Activated T-cell treated with anti-CD3 and anti-CD28 coated beads, Interleukin-2, amount 50 U/mL, for 4 hours (primary cell): Measurements from ENCODE around the gene BCORL1. TPM values are rescaled to one million over a fixed set of nuclear protein-coding genes. Genes with fewer than 3 reads are reported as not detected.

ENCODE experiments used
- ATAC-seq, 2 donors: fragments of 200-7000 bp; cut with Tn5 transposase; one replicate each; pipeline ENCODE4 v1.10.0; 2021
- DNase-seq: peaks from one replicate; pipeline ENCODE4 v3.0.0-alpha.2; 2020
- H3K27me3 Mint-ChIP-seq: one replicate; pipeline ENCODE4 v1.8.0; 2021; ENCODE audit warnings: low read depth, mixed read lengths
- H3K36me3 Mint-ChIP-seq: one replicate; pipeline ENCODE4 v1.8.0; 2022; ENCODE audit warnings: mixed read lengths; ENCODE audit not compliant: insufficient read depth
- H3K4me1 Mint-ChIP-seq: one replicate; pipeline ENCODE4 v1.8.0; 2021; ENCODE audit warnings: low read depth, mixed read lengths
- H3K4me3 Mint-ChIP-seq: one replicate; pipeline ENCODE4 v1.8.0; 2021; ENCODE audit warnings: mild to moderate bottlenecking, moderate library complexity, mixed read lengths
- H3K9me3 Mint-ChIP-seq: one replicate; pipeline ENCODE4 v1.8.0; 2021; ENCODE audit warnings: mixed read lengths
- total RNA-seq, 3 donors: library from RNA; stranded (reverse); gene quantifications; one replicate each; pipeline ENCODE4 v1.2.1, GENCODE V29; 2021

The BCORL1 gene
- total RNA-seq, 3 donors from 2014 or later, result 7.9 to 9.0 (median 8.8) TPM

DNA sequence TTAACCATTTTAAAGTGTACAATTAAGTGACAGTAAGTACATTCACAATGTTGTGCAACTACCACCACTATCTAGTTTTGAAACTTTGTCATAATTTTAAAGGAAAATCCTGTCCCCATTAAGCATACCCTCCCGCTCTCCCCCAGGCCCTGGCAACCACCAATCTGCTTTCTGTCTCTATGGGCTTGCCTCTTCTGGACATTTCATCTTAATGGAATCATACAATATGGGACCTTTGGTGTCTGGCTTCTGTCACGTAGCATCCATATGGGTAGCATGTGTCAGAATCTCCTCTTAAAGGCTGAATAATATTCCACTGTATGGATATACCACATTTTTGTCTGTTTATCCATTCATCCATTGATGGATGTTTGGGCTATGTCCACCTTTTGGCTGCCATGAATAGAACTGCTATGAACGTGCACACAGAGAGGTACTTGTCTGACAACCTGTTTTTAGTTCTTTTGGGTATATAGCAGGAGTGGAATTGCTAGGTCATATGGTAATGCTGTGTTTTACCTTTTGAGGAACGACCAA, 66.3 kb downstream of the BCORL1 start:
- ATAC-seq (no peak), DNase-seq (no peak)
- H3K36me3 Mint-ChIP-seq, result peaks cover 8% of the 10 kb centered on the region

GRCh38 chrX:130049821-130050220, 67.4 kb downstream of the BCORL1 start:
- Mint-ChIP-seq H3K36me3 (peaks cover 10% of the 10 kb centered on the region), H3K4me1 (no peaks in the 10 kb centered on the region), H3K9me3 (no peaks in the 10 kb centered on the region), H3K4me3 (no peak overlapping the region), H3K27me3 (no peaks in the 10 kb centered on the region)
- DNase-seq, result no peak
- no peak for ATAC-seq

More for the DNA sequence above, 66.3 kb downstream of the BCORL1 start:
- Mint-ChIP-seq H3K27me3 (no peaks in the 10 kb centered on the region), H3K4me1 (no peaks in the 10 kb centered on the region), H3K9me3 (no peaks in the 10 kb centered on the region), H3K4me3 (no peak overlapping the region)

- Mint-ChIP-seq H3K4me3 (no peak overlapping the region), H3K9me3 (no peaks in the 10 kb centered on the region), H3K4me1 (no peaks in the 10 kb centered on the region), H3K27me3 (no peaks in the 10 kb centered on the region), H3K36me3 (peaks cover 7% of the 10 kb centered on the region)
- DNase-seq, result no peak
- no peak for ATAC-seq
Measured at GRCh38 chrX:130051176-130051845, 68.9 kb downstream of the BCORL1 start.

GRCh38 chrX:130053236-130053635, 70.8 kb downstream of the BCORL1 start:
- no peak for ATAC-seq
- H3K9me3 Mint-ChIP-seq, result no peaks in the 10 kb centered on the region
- no peak for DNase-seq
- no peak overlapping the region for H3K4me3 Mint-ChIP-seq
- peaks cover 7% of the 10 kb centered on the region for H3K36me3 Mint-ChIP-seq
- no peaks in the 10 kb centered on the region for H3K4me1 Mint-ChIP-seq
- H3K27me3 Mint-ChIP-seq, result no peaks in the 10 kb centered on the region

- H3K27me3 Mint-ChIP-seq, result no peaks in the 10 kb centered on the region
- H3K36me3 Mint-ChIP-seq, result peaks cover 4% of the 10 kb centered on the region
- ATAC-seq (no peak), DNase-seq (no peak)
- no peaks in the 10 kb centered on the region for H3K9me3 Mint-ChIP-seq
- no peaks in the 10 kb centered on the region for H3K4me1 Mint-ChIP-seq
- no peak overlapping the region for H3K4me3 Mint-ChIP-seq
Measured at GRCh38 chrX:130055103-130055502, 72.7 kb downstream of the BCORL1 start.

- DNase-seq (no peak), ATAC-seq (no peak)
- H3K4me3 Mint-ChIP-seq, result no peak overlapping the region
- no peaks in the 10 kb centered on the region for H3K4me1 Mint-ChIP-seq
- H3K9me3 Mint-ChIP-seq, result no peaks in the 10 kb centered on the region
- peaks cover 4% of the 10 kb centered on the region for H3K36me3 Mint-ChIP-seq
- no peaks in the 10 kb centered on the region for H3K27me3 Mint-ChIP-seq
Measured at GRCh38 chrX:130055899-130056298, 73.5 kb downstream of the BCORL1 start.

- no peaks in the 10 kb centered on the region for H3K4me1 Mint-ChIP-seq
- DNase-seq, result no peak
- H3K36me3 Mint-ChIP-seq, result peaks cover 4% of the 10 kb centered on the region
- no peaks in the 10 kb centered on the region for H3K27me3 Mint-ChIP-seq
- ATAC-seq, result no peak
- H3K9me3 Mint-ChIP-seq, result no peaks in the 10 kb centered on the region
- H3K4me3 Mint-ChIP-seq, result no peak overlapping the region
Measured at GRCh38 chrX:130057209-130057608, 74.8 kb downstream of the BCORL1 start.

GRCh38 chrX:130058652-130059051, 76.2 kb downstream of the BCORL1 start:
- Mint-ChIP-seq H3K9me3 (no peaks in the 10 kb centered on the region), H3K4me3 (peak overlapping the region; percentile 33), H3K27me3 (no peaks in the 10 kb centered on the region), H3K36me3 (peaks cover 4% of the 10 kb centered on the region), H3K4me1 (no peaks in the 10 kb centered on the region)
- DNase-seq (no peak), ATAC-seq (no peak)

DNA sequence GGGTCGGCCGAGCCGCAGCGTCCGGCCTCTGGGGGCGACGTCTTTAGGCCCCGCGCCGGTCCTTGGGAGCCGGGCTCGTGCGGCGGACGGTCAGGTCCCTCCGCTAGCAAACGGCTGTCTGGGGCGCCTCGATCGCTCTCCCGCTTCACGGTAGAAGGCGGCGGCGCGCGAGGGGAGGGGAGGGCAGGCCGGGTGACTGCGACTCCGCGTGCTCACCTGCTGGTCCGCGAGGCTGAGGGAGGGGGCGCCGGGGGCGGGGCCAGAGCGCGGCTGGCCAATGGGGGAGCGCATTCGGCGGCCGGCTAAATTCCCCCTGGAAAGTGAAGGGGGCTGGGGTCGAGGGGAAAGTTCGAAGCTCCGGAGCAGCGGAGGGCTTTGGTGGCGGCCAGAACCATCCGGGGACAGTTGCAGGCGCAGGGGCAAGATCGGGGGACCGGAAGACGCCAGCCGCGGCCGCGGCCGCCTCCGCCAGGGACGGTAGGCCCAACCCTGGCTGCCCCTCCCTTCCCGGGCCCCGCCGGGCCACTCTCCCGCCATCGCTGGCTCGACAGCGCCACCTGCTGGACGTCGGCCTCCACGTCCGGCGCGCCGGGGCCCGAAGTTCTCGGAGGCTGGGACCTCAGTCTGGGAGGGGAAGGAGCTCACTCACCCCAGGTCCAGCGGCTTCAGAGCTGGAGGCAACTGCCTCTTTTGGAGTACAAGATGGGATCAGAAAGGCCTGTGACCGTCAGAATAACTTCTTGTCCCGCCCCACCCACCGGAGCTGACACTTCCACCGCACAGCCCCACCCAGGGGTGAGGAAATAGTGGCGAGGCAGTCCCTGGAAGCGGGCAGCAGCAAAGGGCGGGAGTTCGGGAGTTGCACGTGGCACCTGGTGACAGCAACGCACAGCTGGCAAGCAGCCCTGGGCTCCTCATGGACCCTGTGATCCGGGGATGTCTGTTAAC, 78.0 kb downstream of the BCORL1 start:
- peak overlapping the region; percentile 74 for H3K4me3 Mint-ChIP-seq
- no peaks in the 10 kb centered on the region for H3K27me3 Mint-ChIP-seq
- ATAC-seq, result peak; percentile 94
- H3K9me3 Mint-ChIP-seq, result no peaks in the 10 kb centered on the region
- no peaks in the 10 kb centered on the region for H3K4me1 Mint-ChIP-seq
- peak; percentile 81 for DNase-seq
- H3K36me3 Mint-ChIP-seq, result peaks cover 5% of the 10 kb centered on the region

DNA sequence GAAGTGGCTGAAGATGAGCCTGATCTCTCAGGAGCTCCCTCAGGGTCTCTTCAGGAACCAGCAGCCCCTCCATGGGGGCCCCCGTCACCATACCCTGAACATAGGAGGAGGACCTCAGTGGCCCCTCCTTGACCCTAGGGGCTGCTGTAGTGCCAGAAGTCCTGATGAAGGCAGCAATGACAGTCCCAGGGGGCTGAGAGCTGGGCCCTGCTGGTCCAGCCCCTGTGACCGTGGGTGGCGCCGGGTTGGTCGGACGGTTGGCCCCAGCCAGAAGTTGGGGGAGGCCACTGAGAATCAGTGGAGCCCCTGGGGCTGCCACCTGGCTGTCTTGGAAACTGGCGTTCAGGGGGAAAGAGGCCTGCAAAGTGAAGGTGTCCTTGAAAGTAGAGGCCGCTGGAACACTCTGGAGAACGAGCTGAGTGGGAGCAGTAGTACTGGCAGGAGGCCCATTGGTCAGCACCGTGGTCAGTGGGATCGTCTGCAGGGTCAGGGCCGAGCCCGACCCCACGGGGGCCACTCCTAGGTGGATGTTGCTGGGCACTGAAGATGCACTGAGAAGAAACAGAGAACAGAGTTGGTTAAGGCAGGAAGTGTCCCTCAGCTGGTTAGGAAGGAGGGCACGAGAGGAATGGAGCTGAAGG, 84.7 kb downstream of the BCORL1 start:
- Mint-ChIP-seq H3K4me3 (no peak overlapping the region), H3K36me3 (peaks cover 9% of the 10 kb centered on the region), H3K4me1 (no peaks in the 10 kb centered on the region), H3K27me3 (no peaks in the 10 kb centered on the region), H3K9me3 (no peaks in the 10 kb centered on the region)
- ATAC-seq (no peak), DNase-seq (no peak)

DNA sequence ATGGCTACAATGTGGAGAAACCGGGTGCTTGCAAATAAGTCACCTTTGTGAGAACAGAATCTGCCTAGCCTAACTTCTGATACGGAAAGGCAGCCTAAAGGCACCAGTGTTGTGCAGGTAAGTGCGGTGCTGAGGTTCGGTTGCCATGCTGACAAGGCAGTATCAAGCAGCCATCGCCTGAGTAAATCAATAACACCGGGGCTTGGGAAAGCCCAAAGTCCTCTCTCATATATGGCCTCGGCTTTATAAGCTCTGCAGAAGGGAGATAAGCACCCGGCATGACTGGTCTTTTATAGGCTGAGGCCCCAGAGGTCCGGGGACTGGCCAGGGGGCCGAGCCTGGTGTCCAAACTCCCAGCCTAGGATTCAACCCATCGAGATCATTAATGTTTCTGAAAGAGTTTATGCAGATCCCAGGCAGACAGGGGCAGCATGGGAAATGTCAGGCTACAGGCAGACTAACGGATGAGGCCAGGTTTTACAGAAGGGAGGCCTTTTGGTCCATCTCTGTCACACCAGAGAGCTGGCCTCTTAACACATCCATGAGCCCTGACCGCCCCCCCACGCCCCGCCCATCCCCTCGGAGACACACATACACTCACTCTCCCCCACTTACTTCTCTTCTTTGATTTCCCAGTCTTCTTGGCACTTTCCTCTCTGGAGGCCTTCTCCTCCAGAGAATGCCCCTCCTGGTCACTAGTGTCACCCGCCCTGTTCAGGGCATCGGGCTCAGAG, 89.3 kb downstream of the BCORL1 start:
- H3K9me3 Mint-ChIP-seq, result no peaks in the 10 kb centered on the region
- H3K36me3 Mint-ChIP-seq, result peaks cover 10% of the 10 kb centered on the region
- no peak overlapping the region for H3K4me3 Mint-ChIP-seq
- no peaks in the 10 kb centered on the region for H3K4me1 Mint-ChIP-seq
- ATAC-seq, result no peak
- no peaks in the 10 kb centered on the region for H3K27me3 Mint-ChIP-seq
- no peak for DNase-seq

GRCh38 chrX:130072345-130072740, 89.9 kb downstream of the BCORL1 start:
- H3K27me3 Mint-ChIP-seq, result no peaks in the 10 kb centered on the region
- H3K4me3 Mint-ChIP-seq, result no peak overlapping the region
- H3K4me1 Mint-ChIP-seq, result no peaks in the 10 kb centered on the region
- no peak for DNase-seq
- peaks cover 8% of the 10 kb centered on the region for H3K36me3 Mint-ChIP-seq
- no peak for ATAC-seq
- H3K9me3 Mint-ChIP-seq, result no peaks in the 10 kb centered on the region

- Mint-ChIP-seq H3K27me3 (no peaks in the 10 kb centered on the region), H3K36me3 (peaks cover 8% of the 10 kb centered on the region), H3K4me1 (peaks cover 9% of the 10 kb centered on the region), H3K4me3 (no peak overlapping the region), H3K9me3 (no peaks in the 10 kb centered on the region)
- DNase-seq (no peak), ATAC-seq (no peak)
Measured at GRCh38 chrX:130075777-130076176, 93.3 kb downstream of the BCORL1 start.
